Measurements from ENCODE around the gene FAR2. TPM values are rescaled to one million over a fixed set of nuclear protein-coding genes. Genes with fewer than 3 reads are reported as not detected.

Gene FAR2
- total and polyA plus RNA-seq, 4 donors, result 1.9 to 12.2 (median 9.9) TPM

- Histone ChIP-seq H3K27ac (ENCODE audit: low read depth in 1 of 2, low read length in 2 of 2) (no peak overlapping the region), H3K4me1 (ENCODE audit: control insufficient read depth in 1 of 2, insufficient read depth in 2 of 2, low read length in 2 of 2) (no peaks in the 10 kb centered on the region), H3K27me3 (ENCODE audit: control insufficient read depth in 1 of 2, insufficient read depth in 2 of 2, low read length in 1 of 2) (no peaks in the 10 kb centered on the region), H3K9me3 (ENCODE audit: control insufficient read depth, low read length) (no peaks in the 10 kb centered on the region), H3K36me3 (ENCODE audit: control insufficient read depth in 1 of 2, insufficient read depth in 2 of 2, low read length in 1 of 2) (no peaks in the 10 kb centered on the region), H3K4me3 (ENCODE audit: low read length in 2 of 2) (no peak overlapping the region)
- 23 to 31% methylated on average over 27 to 34 of the region's 34 CpGs for WGBS, 2 donors
- peak; percentile 24 for ATAC-seq (ENCODE audit: low FRiP score)
- intact Hi-C loops (cut with DNase I), result no loop called here
- peak; percentile 44 to 78 for DNase-seq
Measured at GRCh38 chr12:29149691-29150281, 708 bp downstream of the FAR2 start.

- Histone ChIP-seq H3K36me3 (ENCODE audit: control insufficient read depth in 1 of 2, insufficient read depth in 2 of 2, low read length in 1 of 2) (no peaks in the 10 kb centered on the region), H3K4me3 (ENCODE audit: low read length in 2 of 2) (no peak overlapping the region), H3K9me3 (ENCODE audit: control insufficient read depth, low read length) (no peaks in the 10 kb centered on the region), H3K4me1 (ENCODE audit: control insufficient read depth in 1 of 2, insufficient read depth in 2 of 2, low read length in 2 of 2) (no peaks in the 10 kb centered on the region), H3K27me3 (ENCODE audit: control insufficient read depth in 1 of 2, insufficient read depth in 2 of 2, low read length in 1 of 2) (no peaks in the 10 kb centered on the region), H3K27ac (ENCODE audit: low read depth in 1 of 2, low read length in 2 of 2) (no peak overlapping the region)
- no peak for DNase-seq
- WGBS, 2 donors, result 95 to 96% methylated on average over 7 of the region's 7 CpGs
- intact Hi-C loops (cut with DNase I), result no loop called here
- no peak for ATAC-seq (ENCODE audit: low FRiP score)
Measured at GRCh38 chr12:29150462-29150861, 1.4 kb downstream of the FAR2 start.

- DNase-seq (no peak), ATAC-seq (ENCODE audit: low FRiP score) (no peak)
- 81 to 91% methylated on average over 1 of the region's 1 CpG for WGBS, 2 donors
Measured at GRCh38 chr12:29152223-29152868, 3.3 kb downstream of the FAR2 start.

GRCh38 chr12:29152981-29153630 is 4.0 kb downstream of the FAR2 start:
- no peaks in the 10 kb centered on the region for H3K4me1 ChIP-seq (ENCODE audit: control insufficient read depth in 1 of 2, insufficient read depth in 2 of 2, low read length in 2 of 2)
- no peak overlapping the region for H3K27ac ChIP-seq (ENCODE audit: low read depth in 1 of 2, low read length in 2 of 2)
- H3K9me3 ChIP-seq (ENCODE audit: control insufficient read depth, low read length), result no peaks in the 10 kb centered on the region
- no peak overlapping the region for H3K4me3 ChIP-seq (ENCODE audit: low read length in 2 of 2)
- no peaks in the 10 kb centered on the region for H3K36me3 ChIP-seq (ENCODE audit: control insufficient read depth in 1 of 2, insufficient read depth in 2 of 2, low read length in 1 of 2)
- H3K27me3 ChIP-seq (ENCODE audit: control insufficient read depth in 1 of 2, insufficient read depth in 2 of 2, low read length in 1 of 2), result no peaks in the 10 kb centered on the region
- intact Hi-C loops (cut with DNase I), result no loop called here
- ATAC-seq (ENCODE audit: low FRiP score), result no peak
- 71% methylated on average over 4 of the region's 4 CpGs for WGBS, 2 donors
- DNase-seq, result no peak

More at GRCh38 chr12:29152223-29152868, 3.3 kb downstream of the FAR2 start:
- intact Hi-C loops (cut with DNase I), result no loop called here
- Histone ChIP-seq H3K4me1 (ENCODE audit: control insufficient read depth in 1 of 2, insufficient read depth in 2 of 2, low read length in 2 of 2) (no peaks in the 10 kb centered on the region), H3K9me3 (ENCODE audit: control insufficient read depth, low read length) (no peaks in the 10 kb centered on the region), H3K27me3 (ENCODE audit: control insufficient read depth in 1 of 2, insufficient read depth in 2 of 2, low read length in 1 of 2) (no peaks in the 10 kb centered on the region), H3K4me3 (ENCODE audit: low read length in 2 of 2) (no peak overlapping the region), H3K27ac (ENCODE audit: low read depth in 1 of 2, low read length in 2 of 2) (no peak overlapping the region), H3K36me3 (ENCODE audit: control insufficient read depth in 1 of 2, insufficient read depth in 2 of 2, low read length in 1 of 2) (no peaks in the 10 kb centered on the region)

GRCh38 chr12:29155079-29155478 is 6.0 kb downstream of the FAR2 start:
- Histone ChIP-seq H3K27me3 (ENCODE audit: control insufficient read depth in 1 of 2, insufficient read depth in 2 of 2, low read length in 1 of 2) (no peaks in the 10 kb centered on the region), H3K4me3 (ENCODE audit: low read length in 2 of 2) (no peak overlapping the region), H3K9me3 (ENCODE audit: control insufficient read depth, low read length) (no peaks in the 10 kb centered on the region), H3K4me1 (ENCODE audit: control insufficient read depth in 1 of 2, insufficient read depth in 2 of 2, low read length in 2 of 2) (no peaks in the 10 kb centered on the region), H3K36me3 (ENCODE audit: control insufficient read depth in 1 of 2, insufficient read depth in 2 of 2, low read length in 1 of 2) (no peaks in the 10 kb centered on the region), H3K27ac (ENCODE audit: low read depth in 1 of 2, low read length in 2 of 2) (no peak overlapping the region)
- whole genome bisulfite sequencing, 2 donors, result 81 to 86% methylated on average over 1 of the region's 1 CpG
- ATAC-seq (ENCODE audit: low FRiP score) (no peak), DNase-seq (no peak)
- intact Hi-C loops (cut with DNase I), result no loop called here

GRCh38 chr12:29157486-29157946 is 8.4 kb downstream of the FAR2 start:
- intact Hi-C loops (cut with DNase I), result no loop called here
- no peak for ATAC-seq (ENCODE audit: low FRiP score)
- no peaks in the 10 kb centered on the region for H3K4me1 ChIP-seq (ENCODE audit: control insufficient read depth in 1 of 2, insufficient read depth in 2 of 2, low read length in 2 of 2)
- H3K4me3 ChIP-seq (ENCODE audit: low read length in 2 of 2), result no peak overlapping the region
- WGBS, 2 donors, result 8% methylated on average over 1 of the region's 1 CpG
- H3K9me3 ChIP-seq (ENCODE audit: control insufficient read depth, low read length), result no peaks in the 10 kb centered on the region
- H3K27ac ChIP-seq (ENCODE audit: low read depth in 1 of 2, low read length in 2 of 2), result no peak overlapping the region
- no peaks in the 10 kb centered on the region for H3K36me3 ChIP-seq (ENCODE audit: control insufficient read depth in 1 of 2, insufficient read depth in 2 of 2, low read length in 1 of 2)
- DNase-seq, result no peak
- H3K27me3 ChIP-seq (ENCODE audit: control insufficient read depth in 1 of 2, insufficient read depth in 2 of 2, low read length in 1 of 2), result no peaks in the 10 kb centered on the region

- no peaks in the 10 kb centered on the region for H3K4me1 ChIP-seq (ENCODE audit: control insufficient read depth in 1 of 2, insufficient read depth in 2 of 2, low read length in 2 of 2)
- intact Hi-C loops (cut with DNase I), result no loop called here
- ATAC-seq (ENCODE audit: low FRiP score), result no peak
- H3K27ac ChIP-seq (ENCODE audit: low read depth in 1 of 2, low read length in 2 of 2), result no peak overlapping the region
- 65 to 66% methylated on average over 2 of the region's 2 CpGs for WGBS, 2 donors
- no peaks in the 10 kb centered on the region for H3K9me3 ChIP-seq (ENCODE audit: control insufficient read depth, low read length)
- no peak overlapping the region for H3K4me3 ChIP-seq (ENCODE audit: low read length in 2 of 2)
- H3K27me3 ChIP-seq (ENCODE audit: control insufficient read depth in 1 of 2, insufficient read depth in 2 of 2, low read length in 1 of 2), result no peaks in the 10 kb centered on the region
- peak in 1 of 2 donors; percentile 66 for DNase-seq
- no peaks in the 10 kb centered on the region for H3K36me3 ChIP-seq (ENCODE audit: control insufficient read depth in 1 of 2, insufficient read depth in 2 of 2, low read length in 1 of 2)
Measured at GRCh38 chr12:29158115-29158763, 9.2 kb downstream of the FAR2 start.

GRCh38 chr12:29159661-29160060 is 10.6 kb downstream of the FAR2 start:
- Histone ChIP-seq H3K4me1 (ENCODE audit: control insufficient read depth in 1 of 2, insufficient read depth in 2 of 2, low read length in 2 of 2) (no peaks in the 10 kb centered on the region), H3K9me3 (ENCODE audit: control insufficient read depth, low read length) (no peaks in the 10 kb centered on the region), H3K27ac (ENCODE audit: low read depth in 1 of 2, low read length in 2 of 2) (no peak overlapping the region), H3K4me3 (ENCODE audit: low read length in 2 of 2) (no peak overlapping the region), H3K27me3 (ENCODE audit: control insufficient read depth in 1 of 2, insufficient read depth in 2 of 2, low read length in 1 of 2) (no peaks in the 10 kb centered on the region), H3K36me3 (ENCODE audit: control insufficient read depth in 1 of 2, insufficient read depth in 2 of 2, low read length in 1 of 2) (no peaks in the 10 kb centered on the region)
- WGBS, 2 donors, result 78 to 80% methylated on average over 3 of the region's 3 CpGs
- no peak for DNase-seq
- ATAC-seq (ENCODE audit: low FRiP score), result no peak
- intact Hi-C loops (cut with DNase I), result no loop called here
